Measurements from ENCODE around the gene POU6F2.
A peak's percentile ranks its signal among the peaks of the same experiment; 100 is the strongest.

POU6F2 gene

GRCh38 chr7:39446546-39446945 is 468.8 kb downstream of the POU6F2 start:
- no peak for DNase-seq (ENCODE audit: low spot score)

DNA sequence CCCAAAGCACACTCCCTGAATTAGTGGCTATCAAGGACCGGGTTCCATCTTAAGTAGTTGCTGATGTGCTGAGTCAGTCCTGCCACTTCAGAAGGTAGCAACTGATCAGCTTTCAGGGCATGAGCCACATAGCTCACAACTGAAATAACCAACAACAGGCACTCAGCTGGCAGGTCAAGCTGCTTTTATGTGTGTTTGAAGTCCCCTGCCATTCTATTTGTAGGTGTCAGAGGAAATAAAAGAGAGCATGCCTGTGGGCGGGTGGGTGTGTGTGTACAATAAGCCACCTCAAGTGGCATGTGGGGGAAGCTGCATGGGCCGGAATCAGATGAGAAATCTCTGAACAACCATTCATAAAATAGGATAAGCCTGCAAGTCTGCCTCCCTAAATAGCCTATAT is 474.2 kb downstream of the POU6F2 start:
- DNase-seq (ENCODE audit: low spot score) = no peak

GRCh38 chr7:39453743-39454355 is 476.1 kb downstream of the POU6F2 start:
- DNase-seq (ENCODE audit: low spot score) = peak; percentile 49

- peak; percentile 35 for DNase-seq (ENCODE audit: low spot score)
Observed at GRCh38 chr7:39458061-39458745, 480.5 kb downstream of the POU6F2 start.

- DNase-seq (ENCODE audit: low spot score) = no peak
Observed at GRCh38 chr7:39459636-39460035, 481.9 kb downstream of the POU6F2 start.

DNA sequence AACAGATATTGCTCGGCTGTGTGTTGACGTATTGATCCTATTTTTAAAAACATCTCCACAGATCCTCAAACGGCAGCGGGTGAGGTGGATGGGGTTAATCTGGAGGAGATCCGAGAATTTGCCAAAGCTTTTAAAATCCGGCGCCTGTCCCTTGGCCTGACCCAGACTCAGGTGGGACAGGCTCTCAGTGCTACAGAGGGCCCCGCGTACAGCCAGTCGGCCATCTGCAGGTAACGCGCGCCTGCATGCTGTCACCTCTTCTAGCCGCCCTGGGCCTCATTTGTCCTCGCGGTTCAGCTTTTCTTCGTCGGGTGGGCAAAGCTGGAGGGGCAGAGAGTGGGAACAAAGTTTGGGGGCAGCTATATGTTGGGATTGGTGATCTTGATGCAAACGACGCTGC is 482.8 kb downstream of the POU6F2 start:
- DNase-seq (ENCODE audit: low spot score) = no peak

- no peak for DNase-seq (ENCODE audit: low spot score)
Observed at GRCh38 chr7:39461263-39461820, 483.6 kb downstream of the POU6F2 start.

DNA sequence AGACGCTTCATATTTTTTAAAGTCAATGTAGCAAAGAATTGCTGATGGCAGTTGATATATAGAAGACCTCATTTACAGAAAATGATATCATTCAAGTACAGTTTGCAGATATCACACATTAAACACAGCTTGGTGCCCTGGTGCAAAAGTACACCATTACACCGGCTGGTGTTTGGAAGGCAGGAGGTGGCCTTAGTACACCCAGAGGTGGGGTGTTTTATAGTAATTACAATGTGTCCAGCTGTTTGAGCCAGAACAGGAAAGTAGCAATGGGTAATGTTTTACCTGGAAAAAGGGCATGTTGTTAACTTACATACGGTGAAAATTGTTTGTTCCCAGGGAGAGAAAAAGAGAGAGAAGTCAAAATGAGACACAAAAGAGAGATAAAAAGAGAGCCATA is 485.5 kb downstream of the POU6F2 start:
- no peak for DNase-seq (ENCODE audit: low spot score)

GRCh38 chr7:39464350-39465054 is 486.8 kb downstream of the POU6F2 start:
- DNase-seq (ENCODE audit: low spot score) = no peak

GRCh38 chr7:39465055-39465929 is 487.6 kb downstream of the POU6F2 start:
- DNase-seq (ENCODE audit: low spot score) = peak; percentile 76

DNA sequence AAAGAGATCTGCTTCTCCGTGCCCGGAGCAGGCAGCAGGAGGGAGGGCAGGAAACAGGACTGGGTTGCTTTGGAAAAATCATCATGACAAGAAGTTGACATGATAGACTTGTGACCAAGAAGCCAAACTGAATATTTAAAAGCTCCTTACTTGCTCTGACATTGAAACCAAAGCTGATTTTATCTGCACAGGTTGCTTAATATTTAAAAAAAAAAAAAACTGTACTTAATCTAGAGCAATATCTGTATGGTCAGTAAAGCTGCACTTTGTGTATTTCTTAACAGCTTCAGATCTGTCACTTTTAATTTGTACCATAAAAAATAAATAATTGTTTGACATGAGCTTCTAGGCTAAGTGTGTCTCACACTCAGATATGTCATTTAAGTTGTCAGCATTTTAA is 490.6 kb downstream of the POU6F2 start:
- DNase-seq (ENCODE audit: low spot score) = no peak

DNA sequence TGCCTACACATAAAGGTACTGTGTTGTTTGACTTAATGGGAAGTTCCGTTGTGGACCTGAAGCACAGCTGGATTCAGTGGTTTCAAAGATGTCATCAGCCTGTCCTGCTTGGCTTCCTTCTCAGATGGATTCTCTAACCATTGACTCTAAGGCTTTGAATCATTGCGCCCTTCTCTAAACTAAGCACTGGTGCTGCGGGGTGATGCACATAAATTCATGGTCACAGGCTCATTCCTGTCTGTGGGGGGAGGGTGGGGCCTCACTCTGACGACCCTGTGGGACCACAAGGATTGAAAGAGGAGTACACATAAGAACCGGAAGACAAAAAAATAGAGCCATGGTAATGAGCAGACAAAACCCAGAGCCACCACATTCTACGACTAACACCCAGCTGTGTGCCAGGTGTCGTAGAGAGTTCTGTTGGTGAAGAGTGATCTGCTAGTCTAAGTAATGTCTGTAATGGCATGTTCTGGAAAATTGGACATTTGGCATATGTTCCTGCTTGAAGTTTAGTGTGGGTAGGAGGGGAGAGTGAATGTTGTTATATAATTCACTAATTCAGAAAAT is 491.2 kb downstream of the POU6F2 start:
- no peak for DNase-seq (ENCODE audit: low spot score)

- DNase-seq (ENCODE audit: low spot score) = no peak
Observed at GRCh38 chr7:39480901-39481300, 503.2 kb downstream of the POU6F2 start.

DNA sequence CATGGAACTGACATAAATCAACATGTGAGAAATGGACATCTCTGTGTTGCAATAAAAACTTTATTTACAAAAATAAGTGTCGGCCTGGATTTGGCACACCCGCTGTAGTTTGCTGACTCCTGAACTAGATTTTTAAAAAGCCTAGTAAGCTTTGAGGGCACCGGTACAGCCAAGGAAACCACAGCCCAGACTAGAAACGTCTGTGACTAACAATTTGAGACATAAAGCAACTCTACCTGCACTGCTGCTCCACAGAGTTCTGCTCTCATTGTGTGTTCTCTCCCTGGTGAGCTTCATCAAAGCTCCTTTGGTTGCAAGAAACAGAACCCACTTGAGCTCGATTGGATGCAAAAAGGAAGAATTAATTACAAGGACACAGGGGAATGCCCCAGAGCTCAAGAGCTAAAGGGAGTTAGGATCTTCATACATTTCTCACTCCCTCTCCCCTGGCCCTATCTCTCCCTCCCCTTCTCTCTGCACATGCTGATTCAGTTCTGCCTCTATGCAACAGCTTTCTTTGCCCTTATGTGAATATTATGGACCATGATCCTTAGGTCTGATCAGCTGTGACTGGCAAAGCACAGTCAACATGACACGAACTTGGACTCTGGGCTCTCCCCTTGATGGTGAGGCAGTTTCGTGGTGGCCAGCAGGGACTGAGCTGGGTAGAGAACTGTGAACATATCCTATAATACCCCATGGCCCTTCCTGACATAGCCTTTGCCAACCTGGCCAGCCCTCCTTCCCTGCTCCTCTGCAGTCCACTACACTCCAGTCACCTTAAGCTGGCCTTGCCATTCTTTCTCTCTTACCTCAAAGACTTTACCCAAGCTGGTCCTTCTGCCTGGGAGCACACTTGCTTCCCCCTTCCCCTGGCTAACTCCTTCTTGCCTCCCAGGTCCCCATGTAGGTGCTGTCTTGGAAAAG is 511.0 kb downstream of the POU6F2 start:
- no peak for DNase-seq (ENCODE audit: low spot score)

DNA sequence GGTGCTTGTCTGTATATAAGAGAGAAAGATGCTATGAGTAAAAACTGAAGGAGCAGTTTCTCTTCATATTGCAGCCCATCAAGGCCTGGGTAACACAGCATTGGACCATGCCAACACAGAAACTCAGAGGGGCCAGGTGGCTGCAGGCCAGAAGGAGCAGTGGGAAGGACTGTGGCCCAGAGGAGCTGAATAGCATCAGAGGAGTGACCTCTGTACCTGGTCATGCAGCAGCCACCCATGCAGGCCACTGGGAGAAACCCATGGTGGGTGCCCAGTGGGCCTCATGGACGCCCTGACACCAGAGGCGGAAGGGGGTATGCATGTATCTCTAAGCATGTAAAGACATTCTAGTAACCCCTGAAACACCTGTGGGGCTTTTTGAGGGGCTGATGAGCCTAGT is 512.6 kb downstream of the POU6F2 start:
- no peak for DNase-seq (ENCODE audit: low spot score)

- DNase-seq (ENCODE audit: low spot score) = no peak
Observed at GRCh38 chr7:39493934-39494333, 516.2 kb downstream of the POU6F2 start.

DNA sequence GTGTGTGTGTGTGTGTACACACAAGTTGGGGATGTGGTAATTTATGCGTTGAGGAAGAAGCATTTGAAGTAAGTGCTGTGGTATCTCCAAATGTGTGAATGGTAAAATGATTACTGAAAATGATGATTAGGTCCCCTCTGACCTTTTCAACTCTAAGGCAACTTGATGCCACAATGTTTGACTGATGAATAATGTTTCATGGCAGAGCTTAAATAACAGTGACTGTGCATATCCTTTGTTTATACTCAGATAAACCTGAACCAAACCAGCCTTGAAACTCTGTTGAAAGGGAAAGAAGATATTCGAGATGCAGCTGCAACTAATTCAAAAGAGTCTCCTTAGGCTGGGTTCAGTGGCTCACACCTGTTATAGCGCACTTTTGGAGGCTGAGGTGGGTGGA is 523.6 kb downstream of the POU6F2 start:
- no peak for DNase-seq (ENCODE audit: low spot score)

- peak; percentile 17 for DNase-seq (ENCODE audit: low spot score)
Observed at GRCh38 chr7:39504963-39505362, 527.3 kb downstream of the POU6F2 start.

DNA sequence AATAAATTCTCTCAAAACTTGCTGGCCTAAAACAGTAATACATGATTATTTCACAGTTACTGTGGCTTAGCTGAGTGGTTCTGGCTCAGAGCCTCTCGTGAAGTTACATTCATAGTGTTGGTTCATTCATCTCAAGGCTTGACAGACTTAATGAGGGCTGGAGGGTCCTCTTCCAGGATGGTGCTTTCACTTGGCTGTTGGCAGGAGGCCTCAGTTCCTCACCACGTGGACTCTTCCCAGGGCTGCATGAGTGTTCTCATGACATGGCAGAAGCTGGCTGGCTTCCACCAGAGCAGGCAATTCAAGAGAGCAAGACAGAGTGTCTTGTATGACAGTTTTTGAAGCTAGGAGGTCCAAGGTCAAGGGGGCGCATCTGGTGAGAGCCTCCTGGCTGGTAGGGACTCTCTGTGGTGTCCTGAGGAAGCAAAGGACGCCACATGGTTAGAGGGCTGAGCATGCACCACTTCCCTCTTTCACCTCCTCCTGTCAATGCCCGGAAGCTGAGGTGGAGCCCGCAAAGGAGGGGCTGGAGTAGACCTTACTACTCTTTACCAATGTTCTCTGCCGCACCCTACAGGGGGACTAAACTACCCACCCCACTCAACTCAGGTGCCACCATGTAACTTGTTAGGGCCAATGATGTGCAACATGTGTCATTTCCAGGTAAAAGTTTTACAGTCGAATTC is 530.3 kb downstream of the POU6F2 start:
- DNase-seq (ENCODE audit: low spot score) = no peak

DNA sequence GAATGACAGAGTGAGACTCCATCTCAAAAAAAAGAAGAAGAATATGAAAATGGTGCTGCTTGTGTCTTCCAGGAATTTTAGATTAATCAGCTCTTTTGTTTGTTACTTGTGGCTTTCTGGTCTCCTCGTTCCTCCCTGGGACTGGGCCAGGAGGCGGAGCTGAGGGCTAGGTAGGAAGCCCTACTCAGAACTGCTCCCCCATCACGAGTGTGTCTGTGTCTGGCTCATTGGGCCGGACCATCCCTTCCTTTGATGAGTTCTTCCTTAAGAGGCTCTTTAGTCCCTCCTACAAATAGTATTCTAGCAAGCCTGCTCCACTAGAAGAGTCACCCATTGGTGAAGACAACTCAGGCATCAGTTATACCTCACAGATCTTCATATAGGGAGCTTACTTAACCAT is 531.7 kb downstream of the POU6F2 start:
- DNase-seq (ENCODE audit: low spot score) = no peak
